GM18951 (cell line): Measurements from ENCODE around the gene ERBB2.
A peak's percentile ranks its signal among the peaks of the same experiment; 100 is the strongest.
"Not testable (repeated sequence)": the region's sequence is repeated elsewhere in the genome, so short reads cannot be mapped to it uniquely, and the experiment has no call there.

Experiments
- POLR2A ChIP-seq: IDR thresholded peaks from 4 replicates; pipeline ENCODE4 v1.6.1; 2011; ENCODE audit warnings: mild to moderate bottlenecking; ENCODE audit not compliant: insufficient read length, insufficient read depth; ENCODE audit errors: extremely low read depth
- in situ Hi-C: fragments of 300-500 bp; cut with MboI; formaldehyde crosslinking; loops from one replicate; pipeline ENCODE4 v1.12.0; 2022; ENCODE audit warnings: low sequenced_read_pairs, mixed read lengths, inconsistent platforms; ENCODE audit not compliant: unreplicated experiment

Gene ERBB2

GRCh38 chr17:39678340-39679116 is 21.3 kb upstream of the ERBB2 start:
- TF ChIP-seq POLR2A: no peak

GRCh38 chr17:39679521-39680192 is 20.2 kb upstream of the ERBB2 start:
- no peak for TF ChIP-seq POLR2A
- in situ Hi-C loops: no loop called here

More at GRCh38 chr17:39678340-39679116, 21.3 kb upstream of the ERBB2 start:
- in situ Hi-C loops: no loop called here

GRCh38 chr17:39683295-39683939 is 16.4 kb upstream of the ERBB2 start:
- TF ChIP-seq POLR2A: no peak
- in situ Hi-C loops: no loop called here

- no peak for TF ChIP-seq POLR2A
- in situ Hi-C loops: no loop called here
These were observed 15.3 kb upstream of the ERBB2 start for GRCh38 chr17:39684369-39685192.

DNA sequence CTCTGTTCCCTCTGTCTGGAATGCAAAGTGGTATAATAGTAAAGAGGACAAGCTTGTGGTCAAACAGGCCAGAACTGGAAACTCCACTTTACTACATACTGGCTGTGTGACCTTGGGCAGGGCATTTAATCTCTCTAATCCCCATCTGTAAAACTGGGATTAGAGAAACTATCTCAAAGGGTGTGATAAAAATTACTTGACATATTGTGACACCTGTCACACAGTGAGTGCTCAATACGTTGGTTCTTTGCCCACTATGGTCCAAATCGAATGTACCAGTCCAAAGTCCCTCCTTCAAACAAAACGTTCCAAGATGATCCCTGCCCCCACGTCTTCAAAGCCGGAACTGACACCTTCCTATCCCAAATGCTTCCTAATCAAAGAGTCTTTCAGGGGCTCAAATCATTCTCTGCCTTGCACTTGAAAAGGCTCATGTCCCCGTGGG is 12.7 kb upstream of the ERBB2 start:
- in situ Hi-C loops: no loop called here
- TF ChIP-seq POLR2A: no peak

DNA sequence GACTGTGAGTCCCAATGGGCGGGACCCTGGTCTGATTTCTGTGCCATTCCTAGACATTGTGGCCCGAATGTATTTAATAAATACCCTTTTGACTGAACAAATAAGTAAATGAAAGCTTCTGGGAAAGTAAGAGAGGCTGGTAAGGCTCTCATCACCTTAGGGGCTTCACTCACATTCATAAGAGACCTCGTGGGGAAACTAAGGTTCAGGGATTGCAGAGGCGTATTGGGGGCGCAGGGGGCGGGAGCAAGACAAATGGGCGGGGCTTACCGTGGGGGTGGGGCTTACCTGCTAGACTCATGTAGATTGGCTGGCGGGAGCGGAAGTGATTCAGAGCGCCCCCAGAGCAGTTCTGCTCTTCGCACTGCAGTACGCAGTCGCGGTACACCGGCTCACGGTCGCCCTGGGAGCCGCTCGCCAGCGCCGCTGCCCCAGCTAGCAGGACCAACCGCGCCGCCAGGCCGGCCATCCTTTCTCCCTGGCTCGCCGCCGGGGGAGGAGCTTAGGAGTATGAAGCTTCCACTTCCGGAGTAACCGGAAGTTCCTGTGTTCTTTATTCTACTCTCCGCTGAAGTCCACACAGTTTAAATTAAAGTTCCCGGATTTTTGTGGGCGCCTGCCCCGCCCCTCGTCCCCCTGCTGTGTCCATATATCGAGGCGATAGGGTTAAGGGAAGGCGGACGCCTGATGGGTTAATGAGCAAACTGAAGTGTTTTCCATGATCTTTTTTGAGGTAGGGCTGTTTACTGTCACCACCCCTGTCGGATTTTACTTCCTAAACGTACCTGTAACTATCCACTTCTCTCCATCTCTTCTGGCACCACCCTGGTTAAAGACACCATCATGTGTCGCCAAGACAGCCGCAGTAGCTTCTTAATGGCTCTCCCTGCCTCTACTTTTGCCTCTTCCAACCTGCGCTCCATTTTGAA is 12.1 kb upstream of the ERBB2 start, which contains the start of gene PGAP3:
Gene PGAP3 (minus strand): TSS at position 512 of the 929 bp plus-strand sequence. CDS start 43 bp downstream, at position 469.
- TF ChIP-seq POLR2A: peak; percentile 86
- in situ Hi-C loops: no loop called here

- TF ChIP-seq POLR2A: no peak
- in situ Hi-C loops: no loop called here
These were observed 11.4 kb upstream of the ERBB2 start for GRCh38 chr17:39688475-39688835.

- in situ Hi-C loops: no loop called here
- no peak for TF ChIP-seq POLR2A
These were observed 10.9 kb upstream of the ERBB2 start for GRCh38 chr17:39688945-39689344.

DNA sequence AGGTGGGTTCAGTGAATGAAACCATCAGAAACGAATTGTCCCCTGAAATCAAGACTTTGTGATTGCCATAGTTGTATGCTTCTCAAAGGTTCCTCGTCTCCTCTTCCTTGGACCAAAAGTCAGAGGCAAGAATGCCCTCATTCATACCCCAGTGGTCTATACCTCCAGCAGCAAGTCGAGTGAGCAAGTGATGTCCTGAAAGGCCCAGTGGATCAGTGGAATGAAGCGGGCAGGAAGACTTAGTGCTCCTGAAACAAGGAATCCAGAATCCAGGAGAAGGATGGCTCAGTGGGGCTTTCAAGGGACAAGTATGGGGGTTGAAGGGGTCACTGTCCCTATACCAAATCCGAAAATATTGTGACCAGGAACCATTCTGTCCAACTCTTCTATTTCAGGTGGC is 5.3 kb upstream of the ERBB2 start:
- in situ Hi-C loops: no loop called here
- TF ChIP-seq POLR2A: no peak

- TF ChIP-seq POLR2A: no peak
- in situ Hi-C loops: no loop called here
These were observed 4.8 kb upstream of the ERBB2 start for GRCh38 chr17:39695089-39695474.

- TF ChIP-seq POLR2A: no peak
- in situ Hi-C loops: no loop called here
These were observed 3.1 kb upstream of the ERBB2 start for GRCh38 chr17:39696731-39697130.

DNA sequence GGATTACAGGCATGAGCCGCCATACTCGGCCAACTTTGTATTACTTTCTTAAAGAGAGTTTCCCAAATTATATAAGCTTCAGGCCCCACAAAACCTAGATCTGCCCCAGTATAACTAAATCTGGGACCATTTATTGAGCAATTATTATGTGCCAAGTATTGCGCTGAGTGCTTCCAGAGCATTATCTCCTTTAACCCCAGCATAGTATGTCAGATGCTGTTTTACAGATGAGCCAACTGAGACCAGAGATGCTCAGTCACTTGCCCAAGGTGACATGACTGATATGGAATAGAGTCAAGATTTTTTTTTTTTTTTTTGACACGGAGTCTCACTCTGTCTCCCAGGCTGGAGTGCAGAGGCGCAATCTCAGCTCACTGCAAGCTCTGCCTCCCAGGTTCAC is 1.9 kb upstream of the ERBB2 start:
- in situ Hi-C loops: no loop called here
- no peak for TF ChIP-seq POLR2A

- in situ Hi-C loops: not testable (repeated sequence)
These were observed 577 bp upstream of the ERBB2 start for GRCh38 chr17:39699157-39699817.
